Right lobe of liver (tissue), 4 donors: ENCODE measurements around the gene CBX6.

Source experiments
- POLR2A ChIP-seq: fragments of 450-650 bp; IDR thresholded peaks from one replicate; pipeline ENCODE4 v1.6.1; 2017; ENCODE audit warnings: antibody characterized with exemption, mild to moderate bottlenecking
- TF ChIP-seq, protein P1 (sequence below), 4 donors: fragments of 200-600 bp in 3 of 4; fragments of 450-650 bp in 1 of 4; IDR thresholded peaks; one replicate each; pipeline versions ENCODE4 v1.5.1 to v1.8.0; 2016 to 2022; ENCODE audit warnings: antibody characterized with exemption in 4 of 4, mild to moderate bottlenecking in 2 of 4
- donor health status: DM: no; HTN: no; CAD: no.
- donor health status: DM: no; HTN: no; CAD: no.
- donor health status: DM: no; HTN: yes; CAD: no.

GRCh38 chr22:38844315-38845003 is 27.6 kb downstream of the CBX6 start:
- TF ChIP-seq, protein P1, sequence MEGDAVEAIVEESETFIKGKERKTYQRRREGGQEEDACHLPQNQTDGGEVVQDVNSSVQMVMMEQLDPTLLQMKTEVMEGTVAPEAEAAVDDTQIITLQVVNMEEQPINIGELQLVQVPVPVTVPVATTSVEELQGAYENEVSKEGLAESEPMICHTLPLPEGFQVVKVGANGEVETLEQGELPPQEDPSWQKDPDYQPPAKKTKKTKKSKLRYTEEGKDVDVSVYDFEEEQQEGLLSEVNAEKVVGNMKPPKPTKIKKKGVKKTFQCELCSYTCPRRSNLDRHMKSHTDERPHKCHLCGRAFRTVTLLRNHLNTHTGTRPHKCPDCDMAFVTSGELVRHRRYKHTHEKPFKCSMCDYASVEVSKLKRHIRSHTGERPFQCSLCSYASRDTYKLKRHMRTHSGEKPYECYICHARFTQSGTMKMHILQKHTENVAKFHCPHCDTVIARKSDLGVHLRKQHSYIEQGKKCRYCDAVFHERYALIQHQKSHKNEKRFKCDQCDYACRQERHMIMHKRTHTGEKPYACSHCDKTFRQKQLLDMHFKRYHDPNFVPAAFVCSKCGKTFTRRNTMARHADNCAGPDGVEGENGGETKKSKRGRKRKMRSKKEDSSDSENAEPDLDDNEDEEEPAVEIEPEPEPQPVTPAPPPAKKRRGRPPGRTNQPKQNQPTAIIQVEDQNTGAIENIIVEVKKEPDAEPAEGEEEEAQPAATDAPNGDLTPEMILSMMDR (IDR thresholded peaks at IDR 0.05): no peak
- TF ChIP-seq POLR2A: no peak
